Endodermal cell (in vitro differentiated cells): ENCODE measurements around the gene NNT. TPM values are rescaled to one million over a fixed set of nuclear protein-coding genes. Genes with fewer than 3 reads are reported as not detected.

Experiments used
- DNase-seq: peaks from one replicate; pipeline ENCODE4 v3.0.0-alpha.2; 2017
- H3K27ac ChIP-seq: 2 replicates; pipeline ENCODE4 v1.5.1; 2013; ENCODE audit warnings: mild to moderate bottlenecking, low read depth, low read length, moderate library complexity
- H3K27me3 ChIP-seq: 2 replicates; pipeline ENCODE4 v1.6.1; 2013; ENCODE audit warnings: mild to moderate bottlenecking, low read length, moderate library complexity; ENCODE audit not compliant: insufficient read depth, control insufficient read depth, poor library complexity, severe bottlenecking
- H3K36me3 ChIP-seq: 2 replicates; pipeline ENCODE4 v1.7.0; 2013; ENCODE audit warnings: mild to moderate bottlenecking, low read length, moderate library complexity; ENCODE audit not compliant: control insufficient read depth, insufficient read depth
- H3K4me1 ChIP-seq: one replicate; pipeline ENCODE4 v1.7.0; 2013; ENCODE audit warnings: low read length; ENCODE audit not compliant: control insufficient read depth, insufficient read depth
- H3K4me3 ChIP-seq: 2 replicates; pipeline ENCODE4 v1.5.1; 2013; ENCODE audit warnings: mild to moderate bottlenecking, low read length, moderate library complexity
- H3K9ac ChIP-seq: 2 replicates; pipeline ENCODE4 v1.6.1; 2013; ENCODE audit warnings: mild to moderate bottlenecking, low read length, moderate library complexity; ENCODE audit not compliant: poor library complexity, severe bottlenecking; ENCODE audit errors: extremely low read depth
- H3K9me3 ChIP-seq: 2 replicates; pipeline ENCODE4 v1.6.1; 2013; ENCODE audit warnings: mild to moderate bottlenecking, low read length, moderate library complexity; ENCODE audit not compliant: control insufficient read depth
- H3K27ac Mint-ChIP-seq: 2 replicates; pipeline ENCODE4 v1.8.0; 2020; ENCODE audit warnings: mixed read lengths
- H3K27me3 Mint-ChIP-seq: 2 replicates; pipeline ENCODE4 v1.8.0; 2021; ENCODE audit warnings: mild to moderate bottlenecking, mixed read lengths; ENCODE audit not compliant: insufficient read depth
- H3K36me3 Mint-ChIP-seq: 2 replicates; pipeline ENCODE4 v1.8.0; 2020; ENCODE audit warnings: low read depth, mixed read lengths
- H3K4me1 Mint-ChIP-seq: 2 replicates; pipeline ENCODE4 v1.8.0; 2020; ENCODE audit warnings: mixed read lengths
- H3K4me3 Mint-ChIP-seq: 2 replicates; pipeline ENCODE4 v1.8.0; 2020; ENCODE audit warnings: mild to moderate bottlenecking, moderate library complexity, mixed read lengths
- H3K9me3 Mint-ChIP-seq: 2 replicates; pipeline ENCODE4 v1.8.0; 2020; ENCODE audit warnings: mild to moderate bottlenecking, mixed read lengths
- CTCF ChIP-seq: fragments of 200-600 bp; sonication (generic); conservative IDR thresholded peaks from 2 replicates; pipeline ENCODE4 v1.5.0; 2021; ENCODE audit warnings: antibody characterized with exemption, mild to moderate bottlenecking
- WGBS, 2 experiments: methylation state at CpG; one replicate each; pipeline versions ENCODE4 v1.1.5 to v1.1.7; 2013; ENCODE audit warnings: missing lambda C conversion rate in 2 of 2, mixed read lengths in 1 of 2; ENCODE audit not compliant: insufficient coverage in 1 of 2, insufficient read length in 1 of 2; 5-methylcytosine and 5-hydroxymethylcytosine counted together
- total RNA-seq, 2 donors: library from RNA; stranded (reverse); fragmentation: NEBNext Ultra II Directional in 1 of 2; extraction: Animal tissue kit (Norgen Biotek cat#: 25700) in 1 of 2; gene quantifications; 2 replicates in 1 of 2; 3 replicates in 1 of 2; pipeline ENCODE4 v1.2.1, GENCODE V29; 2021

The NNT gene
- total RNA-seq, 2 donors from 2014 or later = 27.5 to 27.9 TPM

DNA sequence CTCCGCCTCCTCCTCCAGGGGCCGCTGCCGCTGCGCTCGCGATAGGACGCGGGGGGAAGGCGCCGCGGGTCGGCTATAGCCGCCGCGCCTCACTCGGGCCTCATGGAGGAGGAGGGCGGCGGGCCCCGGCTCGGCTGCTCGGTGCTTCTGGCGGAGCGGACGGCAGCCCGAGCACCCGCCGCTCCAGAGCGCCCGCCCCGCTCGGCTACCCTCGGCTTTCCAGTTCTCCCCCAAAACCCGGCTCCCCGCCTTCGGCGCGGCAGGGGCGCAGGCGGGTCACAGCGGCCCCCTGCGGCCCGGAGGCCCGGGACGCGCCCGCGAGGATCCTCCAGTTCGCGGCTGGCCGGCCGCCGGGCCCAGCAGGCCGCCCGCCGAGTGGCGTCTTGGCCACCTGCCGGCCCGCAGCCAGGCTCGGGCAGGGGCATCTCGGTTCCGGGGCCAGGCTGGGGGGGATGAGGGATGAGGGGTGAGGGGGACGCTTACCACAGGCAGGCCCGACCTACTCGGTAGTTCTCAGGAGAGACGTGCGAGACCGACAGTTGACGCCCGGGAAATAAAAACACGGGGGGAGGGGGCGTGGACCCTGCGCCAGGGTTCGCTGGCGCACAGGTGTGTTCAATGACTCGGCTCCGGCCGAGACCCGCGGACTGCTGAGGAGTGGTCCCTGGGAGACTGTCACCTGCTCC is 46.0 kb upstream of the NNT start, which contains the start of gene PAIP1:
Gene PAIP1, minus strand, starts transcription at position 221 of the 686 bp plus-strand sequence. CDS start 231 bp downstream, outside the sequence.
- peaks cover 6% of the 10 kb centered on the region for H3K4me1 ChIP-seq
- peak; percentile 93 for DNase-seq
- H3K4me3 ChIP-seq = peak within 1 kb of the TSS; percentile 98
- Mint-ChIP-seq H3K36me3 (peaks cover 8% of the 10 kb centered on the region), H3K27ac (peak within 1 kb of the TSS; percentile 98), H3K4me1 (peaks cover 11% of the 10 kb centered on the region), H3K4me3 (no peak within 1 kb of the TSS), H3K27me3 (no peaks in the 10 kb centered on the region), H3K9me3 (no peaks in the 10 kb centered on the region)
- WGBS, 2 experiments = 1 to 3% methylated on average over 11 to 79 of the region's 79 CpGs
- H3K27me3 ChIP-seq = no peaks in the 10 kb centered on the region
- peaks cover 30% of the 10 kb centered on the region for H3K36me3 ChIP-seq
- H3K27ac ChIP-seq = peak within 1 kb of the TSS; percentile 96
- peak; percentile 70 for TF ChIP-seq CTCF
- H3K9ac ChIP-seq = peak within 1 kb of the TSS; percentile 98
- no peaks in the 10 kb centered on the region for H3K9me3 ChIP-seq

- H3K9ac ChIP-seq = no peak overlapping the region
- H3K4me1 Mint-ChIP-seq = peaks cover 8% of the 10 kb centered on the region
- peaks cover 6% of the 10 kb centered on the region for H3K36me3 Mint-ChIP-seq
- no peak for DNase-seq
- no peaks in the 10 kb centered on the region for H3K27me3 ChIP-seq
- no peak overlapping the region for H3K4me3 Mint-ChIP-seq
- no peak overlapping the region for H3K27ac Mint-ChIP-seq
- 70 to 88% methylated on average over 2 of the region's 2 CpGs for WGBS, 2 experiments
- no peaks in the 10 kb centered on the region for H3K27me3 Mint-ChIP-seq
- no peak overlapping the region for H3K27ac ChIP-seq
- H3K4me1 ChIP-seq = no peaks in the 10 kb centered on the region
- H3K36me3 ChIP-seq = peaks cover 4% of the 10 kb centered on the region
- H3K9me3 Mint-ChIP-seq = no peaks in the 10 kb centered on the region
- no peak for TF ChIP-seq CTCF
- H3K4me3 ChIP-seq = no peak overlapping the region
- H3K9me3 ChIP-seq = no peaks in the 10 kb centered on the region
Measured at GRCh38 chr5:43560128-43560527, 42.9 kb upstream of the NNT start.

GRCh38 chr5:43561356-43561755 is 41.6 kb upstream of the NNT start:
- no peaks in the 10 kb centered on the region for H3K27me3 Mint-ChIP-seq
- H3K9me3 Mint-ChIP-seq = no peaks in the 10 kb centered on the region
- H3K4me3 Mint-ChIP-seq = no peak overlapping the region

More at GRCh38 chr5:43561356-43561755, 41.6 kb upstream of the NNT start:
- no peak overlapping the region for H3K9ac ChIP-seq
- Mint-ChIP-seq H3K4me1 (peaks cover 5% of the 10 kb centered on the region), H3K36me3 (no peaks in the 10 kb centered on the region), H3K27ac (no peak overlapping the region)
- no peaks in the 10 kb centered on the region for H3K9me3 ChIP-seq
- H3K27me3 ChIP-seq = no peaks in the 10 kb centered on the region
- no peaks in the 10 kb centered on the region for H3K36me3 ChIP-seq
- no peak for DNase-seq
- TF ChIP-seq CTCF = no peak
- no peak overlapping the region for H3K4me3 ChIP-seq
- no peaks in the 10 kb centered on the region for H3K4me1 ChIP-seq
- no peak overlapping the region for H3K27ac ChIP-seq
